ENCODE results near the gene TBX6. TPM values are rescaled to one million over a fixed set of nuclear protein-coding genes. Genes with fewer than 3 reads are reported as not detected.

The TBX6 gene
- total and polyA plus RNA-seq, 2 of the 4 experiments (the other 2 are of a cell fraction): 0.10 TPM; not detected in 1

DNA sequence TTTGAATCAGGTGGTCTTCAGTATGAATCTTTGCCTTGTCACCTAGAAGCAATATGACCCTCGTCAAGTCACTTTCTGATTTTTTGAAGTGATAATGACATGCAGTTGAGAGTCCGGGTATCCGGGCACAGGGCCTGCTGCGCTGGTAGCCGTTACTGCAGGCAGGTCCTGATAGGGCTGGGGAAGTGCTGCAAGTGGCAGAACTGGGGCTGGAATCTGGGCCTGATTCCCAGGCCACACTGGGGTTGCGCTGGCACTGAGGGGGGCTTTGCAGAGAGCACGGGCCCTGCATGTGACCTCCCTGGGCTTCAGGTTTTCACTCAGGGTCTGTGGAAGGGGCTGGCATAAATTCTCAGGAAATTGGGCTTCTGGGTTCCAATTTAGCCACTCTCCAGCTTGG lies 13.0 kb downstream of the TBX6 start:
- Histone ChIP-seq H3K9me3 (ENCODE audit: control insufficient read depth, insufficient read depth, low read length) (no peaks in the 10 kb centered on the region), H2BK20ac (ENCODE audit: low read depth, low read length) (no peak overlapping the region), H3K4ac (ENCODE audit: low read depth, low read length) (no peak overlapping the region), H3K27me3 (ENCODE audit: control insufficient read depth, insufficient read depth, low read length) (no peaks in the 10 kb centered on the region), H3K9ac (ENCODE audit: low read depth, low read length) (no peak overlapping the region), H3K56ac (ENCODE audit: extremely low read depth, insufficient read depth, low read length) (no peak overlapping the region), H2AK5ac (ENCODE audit: low read depth, low read length) (no peak overlapping the region), H3K14ac (replicated peaks; ENCODE audit: low read depth, low read length) (no peak overlapping the region), H3K79me1 (ENCODE audit: low read depth in 1 of 2, low read length in 2 of 2) (peaks cover 34 to 64% of the 10 kb centered on the region in 2 experiments), H2BK15ac (ENCODE audit: low read depth, low read length) (no peak overlapping the region), H2AFZ (replicated peaks; ENCODE audit: low read length, poor library complexity) (no peak overlapping the region), H3K4me1 (ENCODE audit: control insufficient read depth, insufficient read depth, low read length) (peaks cover 11% of the 10 kb centered on the region), H2BK120ac (ENCODE audit: low read depth, low read length) (no peak overlapping the region), H3K4me3 (ENCODE audit: insufficient read depth, low read depth, low read length) (no peak overlapping the region), H3K27ac (ENCODE audit: insufficient read depth, low read length) (no peak overlapping the region), H3K9me1 (ENCODE audit: insufficient read depth, low read length) (no peaks in the 10 kb centered on the region), H2AK9ac (replicated peaks; ENCODE audit: low read depth, low read length, poor library complexity) (no peak overlapping the region), H3K23ac (ENCODE audit: low read depth, low read length) (no peak overlapping the region), H4K8ac (ENCODE audit: low read depth in 2 of 2, low read length in 2 of 2) (no peak overlapping the region), H3K36me3 (ENCODE audit: control insufficient read depth, insufficient read depth, low read length) (peaks cover 52% of the 10 kb centered on the region), H3K18ac (ENCODE audit: low read depth, low read length) (no peak overlapping the region), H2BK5ac (ENCODE audit: low read depth, low read length, poor library complexity, severe bottlenecking) (no peak overlapping the region), H4K5ac (ENCODE audit: low read depth, low read length) (no peak overlapping the region), H4K91ac (ENCODE audit: insufficient read depth, low read depth, low read length) (no peak overlapping the region), H3K4me2 (ENCODE audit: low read depth, low read length) (no peak overlapping the region), H4K20me1 (ENCODE audit: insufficient read depth, low read length) (peaks cover 43% of the 10 kb centered on the region)
- ATAC-seq (ENCODE audit: low read depth): no peak
- intact Hi-C loops (cut with micrococcal nuclease) (no loop called here), dilution Hi-C loops (cut with HindIII; ENCODE audit: low sequenced_read_pairs, unreplicated experiment) (no loop called here), in situ Hi-C loops (cut with MboI; ENCODE audit: low sequenced_read_pairs) (loop anchor here (10.0 kb wide), 1 partner anchor 326 kb away; the partner anchor contains the start of gene ZNF771)
- CTCF ChIA-PET: no interaction called here
- 95% methylated on average over 3 of the region's 7 CpGs; no CpG with 5 or more reads in 1 of the 2 experiments for WGBS, 2 experiments (ENCODE audit: extremely low coverage in 2 of 2, insufficient read length in 1 of 2)
- BruUV-seq (replicated peaks): no TSS peak
- no peak for TF ChIP-seq NFE2L2 (IDR thresholded peaks at IDR 0.05; ENCODE audit: low read depth, low read length)
- TF ChIP-seq SMC3 (IDR thresholded peaks at IDR 0.05; ENCODE audit: low read depth, low read length): no peak
- no peak for TF ChIP-seq RCOR1 (IDR thresholded peaks at IDR 0.05; ENCODE audit: insufficient replicate concordance, low read length)
- TF ChIP-seq, protein P1, sequence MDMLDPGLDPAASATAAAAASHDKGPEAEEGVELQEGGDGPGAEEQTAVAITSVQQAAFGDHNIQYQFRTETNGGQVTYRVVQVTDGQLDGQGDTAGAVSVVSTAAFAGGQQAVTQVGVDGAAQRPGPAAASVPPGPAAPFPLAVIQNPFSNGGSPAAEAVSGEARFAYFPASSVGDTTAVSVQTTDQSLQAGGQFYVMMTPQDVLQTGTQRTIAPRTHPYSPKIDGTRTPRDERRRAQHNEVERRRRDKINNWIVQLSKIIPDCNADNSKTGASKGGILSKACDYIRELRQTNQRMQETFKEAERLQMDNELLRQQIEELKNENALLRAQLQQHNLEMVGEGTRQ (IDR thresholded peaks at IDR 0.05; ENCODE audit: low read depth, low read length): no peak
- TF ChIP-seq POLR2A (IDR thresholded peaks at IDR 0.05; ENCODE audit: low read depth, low read length): no peak
- no peak for TF ChIP-seq MAFK (IDR thresholded peaks at IDR 0.05; ENCODE audit: low read depth, low read length)
- no peak for TF ChIP-seq MXI1 (IDR thresholded peaks at IDR 0.05; ENCODE audit: borderline replicate concordance, low read depth, low read length)
- TF ChIP-seq RFX5 (IDR thresholded peaks at IDR 0.05; ENCODE audit: low read depth, low read length): no peak
- TF ChIP-seq, protein P2, sequence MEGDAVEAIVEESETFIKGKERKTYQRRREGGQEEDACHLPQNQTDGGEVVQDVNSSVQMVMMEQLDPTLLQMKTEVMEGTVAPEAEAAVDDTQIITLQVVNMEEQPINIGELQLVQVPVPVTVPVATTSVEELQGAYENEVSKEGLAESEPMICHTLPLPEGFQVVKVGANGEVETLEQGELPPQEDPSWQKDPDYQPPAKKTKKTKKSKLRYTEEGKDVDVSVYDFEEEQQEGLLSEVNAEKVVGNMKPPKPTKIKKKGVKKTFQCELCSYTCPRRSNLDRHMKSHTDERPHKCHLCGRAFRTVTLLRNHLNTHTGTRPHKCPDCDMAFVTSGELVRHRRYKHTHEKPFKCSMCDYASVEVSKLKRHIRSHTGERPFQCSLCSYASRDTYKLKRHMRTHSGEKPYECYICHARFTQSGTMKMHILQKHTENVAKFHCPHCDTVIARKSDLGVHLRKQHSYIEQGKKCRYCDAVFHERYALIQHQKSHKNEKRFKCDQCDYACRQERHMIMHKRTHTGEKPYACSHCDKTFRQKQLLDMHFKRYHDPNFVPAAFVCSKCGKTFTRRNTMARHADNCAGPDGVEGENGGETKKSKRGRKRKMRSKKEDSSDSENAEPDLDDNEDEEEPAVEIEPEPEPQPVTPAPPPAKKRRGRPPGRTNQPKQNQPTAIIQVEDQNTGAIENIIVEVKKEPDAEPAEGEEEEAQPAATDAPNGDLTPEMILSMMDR (conservative IDR thresholded peaks at IDR 0.05; ENCODE audit: low read depth, low read length): no peak
- TF ChIP-seq, protein P3, sequence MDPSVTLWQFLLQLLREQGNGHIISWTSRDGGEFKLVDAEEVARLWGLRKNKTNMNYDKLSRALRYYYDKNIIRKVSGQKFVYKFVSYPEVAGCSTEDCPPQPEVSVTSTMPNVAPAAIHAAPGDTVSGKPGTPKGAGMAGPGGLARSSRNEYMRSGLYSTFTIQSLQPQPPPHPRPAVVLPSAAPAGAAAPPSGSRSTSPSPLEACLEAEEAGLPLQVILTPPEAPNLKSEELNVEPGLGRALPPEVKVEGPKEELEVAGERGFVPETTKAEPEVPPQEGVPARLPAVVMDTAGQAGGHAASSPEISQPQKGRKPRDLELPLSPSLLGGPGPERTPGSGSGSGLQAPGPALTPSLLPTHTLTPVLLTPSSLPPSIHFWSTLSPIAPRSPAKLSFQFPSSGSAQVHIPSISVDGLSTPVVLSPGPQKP (IDR thresholded peaks at IDR 0.05; ENCODE audit: borderline replicate concordance, low read depth, low read length): no peak
- DNase-seq: no peak
- POLR2A ChIA-PET (ENCODE audit: unreplicated experiment): interaction anchor here (0.7 kb wide), 1 partner anchor 24 kb away, joined by 7 read pairs; no protein-coding TSS in a partner anchor
